MV-4-11 (cell line): Measurements from ENCODE around the gene LTC4S.
A peak's percentile ranks its signal among the peaks of the same experiment; 100 is the strongest.
"Not testable (repeated sequence)": the region's sequence is repeated elsewhere in the genome, so short reads cannot be mapped to it uniquely, and the experiment has no call there.

Source experiments
- DNase-seq: peaks from one replicate; lab custom pipeline; 2025; lab: John Stamatoyannopoulos, UW

The LTC4S gene

DNA sequence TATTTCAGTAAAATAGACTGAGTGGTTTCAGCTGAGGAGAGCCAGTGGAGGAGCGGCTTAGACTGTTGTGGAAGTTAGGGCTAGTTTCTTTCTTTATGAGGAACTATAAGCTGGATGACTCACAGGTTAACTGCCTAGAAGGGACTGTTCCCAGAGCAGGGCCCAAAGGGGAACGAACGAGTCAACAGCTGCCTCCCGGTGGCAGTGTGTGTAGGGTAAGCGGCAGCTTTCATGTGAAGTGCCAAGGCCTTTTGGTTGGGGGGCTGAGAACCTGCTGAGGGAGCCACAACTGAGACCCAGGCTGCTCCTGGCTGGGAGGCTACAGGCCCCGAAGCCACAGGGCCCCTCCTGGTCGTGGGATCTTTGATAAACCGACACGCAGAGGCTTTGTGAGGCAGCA lies 33.9 kb downstream of the LTC4S start:
- DNase-seq, result peak; percentile 97

DNA sequence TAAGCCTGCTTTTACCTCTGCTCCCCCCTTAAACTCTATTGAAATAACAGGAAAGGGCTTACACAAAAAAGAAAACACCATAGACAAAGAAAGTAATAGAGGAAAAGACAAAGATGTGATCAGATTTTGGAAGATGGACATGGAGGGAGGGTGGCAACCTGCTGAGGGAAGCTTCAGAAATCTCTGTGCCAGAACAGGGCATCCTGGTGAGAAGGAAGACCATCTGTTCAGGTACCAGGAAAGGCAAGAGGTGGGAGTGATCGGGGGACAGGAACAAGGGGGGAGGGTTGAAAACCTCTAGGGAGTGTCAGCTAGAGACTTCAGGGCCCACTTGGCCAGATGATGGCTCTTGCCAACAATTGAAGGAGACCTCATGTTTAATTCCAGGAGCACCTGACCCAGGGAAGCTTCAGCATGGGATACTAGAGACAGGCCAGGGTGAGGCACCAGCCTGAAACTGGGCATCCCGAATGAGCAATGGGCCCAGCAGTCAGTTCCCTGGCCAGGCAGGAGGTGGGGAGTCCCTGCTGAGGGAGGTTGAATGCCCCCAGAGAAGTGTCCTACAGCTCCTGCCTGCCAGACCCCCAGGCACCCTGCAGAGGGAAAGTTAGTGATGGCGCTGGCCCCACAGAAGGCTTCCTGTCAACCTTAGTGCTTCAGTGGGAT lies 35.1 kb downstream of the LTC4S start:
- no peak for DNase-seq

DNA sequence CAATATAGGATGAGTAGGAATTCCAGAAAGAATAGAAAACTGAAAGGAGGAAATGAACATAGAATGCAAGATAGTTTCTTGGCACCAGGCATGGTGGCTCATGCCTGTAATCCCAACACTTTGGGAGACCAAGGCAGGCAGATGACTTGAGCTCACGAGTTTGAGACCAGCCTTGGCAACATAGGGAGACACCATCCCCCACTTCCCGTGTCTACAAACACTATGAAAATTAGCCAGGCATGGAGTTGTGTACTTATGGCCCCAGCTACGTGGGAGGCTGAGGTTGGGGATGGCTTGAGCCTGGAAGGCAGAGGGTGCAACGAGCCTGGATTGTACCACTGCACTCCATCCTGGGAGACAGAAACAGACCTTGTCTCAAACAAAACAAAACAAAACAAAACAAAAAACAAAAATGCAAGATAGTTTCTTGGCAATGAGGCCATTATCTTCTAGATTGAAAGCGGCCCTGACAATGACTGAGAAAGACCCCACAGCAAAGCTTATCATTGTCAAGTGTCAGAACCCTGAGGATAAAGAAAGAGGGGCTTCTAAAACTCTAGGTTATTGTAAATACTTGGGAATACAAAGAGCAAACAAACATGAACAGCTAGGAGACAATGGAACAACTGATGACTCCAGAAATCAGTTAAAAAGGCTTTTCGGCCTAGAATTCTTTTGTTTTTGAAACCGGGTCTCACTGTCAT lies 36.1 kb downstream of the LTC4S start:
- DNase-seq, result no peak

DNA sequence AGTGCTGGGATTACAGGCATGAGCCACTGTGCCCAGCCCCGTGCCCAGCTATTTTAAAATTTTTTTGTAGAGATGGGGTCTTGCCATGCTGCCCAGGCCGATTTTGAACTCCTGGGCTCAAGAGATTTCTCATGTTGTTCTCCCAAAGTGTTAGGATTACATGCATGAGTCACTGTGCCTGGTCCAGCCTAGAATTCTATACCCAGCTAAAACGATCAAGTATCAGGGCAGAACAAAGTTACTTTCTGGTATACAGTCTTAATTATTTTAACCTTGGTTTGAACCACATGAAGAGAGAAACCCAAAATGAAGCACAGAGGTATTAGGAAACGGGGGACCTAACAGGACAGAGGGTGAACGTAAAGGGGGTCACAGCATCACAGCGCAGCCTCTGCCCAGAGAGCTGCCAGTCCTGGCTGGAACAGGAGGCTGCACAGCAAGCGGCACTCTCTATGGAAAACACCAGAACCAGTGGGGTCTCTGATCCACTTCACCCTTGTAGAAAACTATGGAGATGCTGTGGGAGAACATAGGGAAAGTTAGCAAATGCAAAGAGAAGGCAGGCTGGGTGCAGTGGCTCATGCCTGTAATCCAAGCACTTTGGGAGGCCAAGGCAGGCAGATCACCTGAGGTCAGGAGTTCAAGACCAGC lies 37.2 kb downstream of the LTC4S start:
- no peak for DNase-seq

DNA sequence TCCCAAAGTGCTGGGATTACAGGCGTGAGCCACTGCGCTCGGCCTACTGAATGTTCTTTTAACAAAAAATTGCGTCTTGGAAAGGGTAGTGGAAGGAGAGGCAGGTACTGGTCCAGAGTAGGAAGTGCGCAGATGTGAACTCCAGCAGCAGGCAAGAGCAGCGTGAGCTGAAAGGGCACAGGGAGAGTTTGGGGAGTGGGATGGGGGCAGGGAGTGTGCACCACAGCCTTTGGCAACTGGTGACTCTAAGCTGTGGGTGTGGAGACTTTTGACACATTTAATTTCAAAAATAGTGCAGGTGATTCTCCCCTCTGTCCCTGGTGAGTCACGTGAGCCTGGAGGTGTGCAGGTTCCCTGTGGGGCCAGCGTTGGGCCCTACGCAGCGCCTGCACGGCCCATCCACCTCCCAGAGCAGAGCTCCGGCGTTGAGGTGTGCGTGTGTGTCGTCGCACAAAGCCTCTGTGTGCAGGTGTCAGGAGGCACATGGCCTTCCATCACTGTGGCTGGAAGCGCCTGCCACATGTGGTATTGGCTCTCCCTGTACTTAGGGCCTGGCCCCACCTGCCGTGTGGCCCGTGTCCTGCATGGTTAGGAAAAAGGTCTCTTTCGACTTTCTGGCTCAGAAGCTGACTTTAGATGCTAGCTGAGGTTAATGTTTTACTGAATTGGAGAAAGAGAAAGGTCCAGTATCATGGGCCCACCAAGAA lies 38.4 kb downstream of the LTC4S start:
- no peak for DNase-seq

DNA sequence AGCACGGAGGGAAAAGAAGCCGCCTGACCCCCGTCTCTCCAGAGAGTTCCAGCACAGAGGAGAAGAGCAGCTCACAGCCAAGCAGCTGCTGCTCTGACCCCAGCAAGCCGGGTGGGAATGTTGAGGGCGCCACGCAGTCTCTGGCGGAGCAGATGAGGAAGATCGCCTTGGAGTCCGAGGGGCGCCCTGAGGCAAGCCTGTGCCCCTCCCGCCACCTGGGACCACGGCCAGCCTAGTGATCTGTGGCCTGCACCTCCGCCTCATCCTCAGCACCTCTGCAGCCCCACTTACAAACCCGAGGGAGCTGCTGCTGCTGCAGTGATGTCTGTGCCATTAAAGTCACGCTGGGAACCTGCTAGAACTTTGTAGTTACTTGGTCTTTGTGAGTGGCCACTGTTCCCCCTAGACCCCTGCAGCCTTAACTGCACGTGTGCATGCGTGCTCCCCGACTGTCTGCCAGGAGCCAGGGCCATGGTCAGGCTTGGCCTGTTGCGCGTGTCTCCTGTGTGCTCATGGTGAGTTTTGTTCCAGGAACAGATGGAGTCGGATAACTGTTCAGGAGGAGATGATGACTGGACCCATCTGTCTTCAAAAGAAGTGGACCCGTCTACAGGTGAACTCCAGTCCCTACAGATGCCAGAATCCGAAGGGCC lies 39.4 kb downstream of the LTC4S start:
- no peak for DNase-seq

DNA sequence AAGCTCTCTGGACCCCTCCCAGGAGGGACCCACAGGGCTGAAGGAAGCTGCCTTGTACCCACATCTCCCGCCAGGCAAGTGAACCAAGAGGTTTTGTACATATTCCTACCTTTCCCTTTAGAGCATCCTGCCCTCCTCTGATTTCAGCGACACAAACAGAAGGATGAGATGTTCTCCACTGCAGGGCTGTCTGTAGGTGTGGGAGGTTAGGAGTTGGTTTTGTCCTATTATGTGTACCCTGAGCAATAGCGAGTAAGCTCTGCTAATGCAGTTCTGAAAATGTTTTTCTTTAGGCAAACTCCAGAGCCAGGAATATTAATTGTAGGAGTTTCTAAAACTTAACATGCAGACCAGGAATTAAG lies 39.9 kb downstream of the LTC4S start:
- DNase-seq, result no peak

DNA sequence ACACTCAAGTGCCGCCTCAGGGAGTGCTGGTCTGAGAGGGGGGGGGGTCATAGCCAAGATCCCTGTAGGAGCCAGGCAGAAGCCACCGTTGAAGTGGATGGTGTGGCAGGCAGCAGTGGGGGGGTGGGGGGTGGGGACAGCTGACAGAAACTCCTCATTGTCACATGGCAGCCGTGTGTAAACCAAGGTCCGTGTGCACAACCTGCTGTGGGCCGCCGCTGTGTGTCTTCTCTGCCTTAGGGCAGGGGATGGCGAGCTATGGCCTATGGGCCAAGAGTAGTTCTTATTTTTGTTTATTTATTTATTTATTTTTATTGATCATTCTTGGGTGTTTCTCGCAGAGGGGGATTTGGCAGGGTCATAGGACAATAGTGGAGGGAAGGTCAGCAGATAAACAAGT lies 40.3 kb downstream of the LTC4S start:
- no peak for DNase-seq

DNA sequence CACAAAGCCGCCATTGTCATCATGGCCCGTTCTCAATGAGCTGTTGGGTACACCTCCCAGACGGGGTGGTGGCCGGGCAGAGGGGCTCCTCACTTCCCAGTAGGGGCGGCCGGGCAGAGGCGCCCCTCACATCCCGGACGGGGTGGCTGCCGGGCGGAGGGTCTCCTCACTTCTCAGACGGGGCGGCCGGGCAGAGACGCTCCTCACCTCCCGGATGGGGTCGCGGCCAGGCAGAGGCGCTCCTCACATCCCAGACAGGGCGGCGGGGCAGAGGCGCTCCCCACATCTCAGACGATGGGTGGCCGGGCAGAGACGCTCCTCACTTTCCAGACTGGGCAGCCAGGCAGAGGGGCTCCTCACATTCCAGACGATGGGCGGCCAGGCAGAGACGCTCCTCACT lies 41.1 kb downstream of the LTC4S start:
- DNase-seq, result not testable (repeated sequence)

DNA sequence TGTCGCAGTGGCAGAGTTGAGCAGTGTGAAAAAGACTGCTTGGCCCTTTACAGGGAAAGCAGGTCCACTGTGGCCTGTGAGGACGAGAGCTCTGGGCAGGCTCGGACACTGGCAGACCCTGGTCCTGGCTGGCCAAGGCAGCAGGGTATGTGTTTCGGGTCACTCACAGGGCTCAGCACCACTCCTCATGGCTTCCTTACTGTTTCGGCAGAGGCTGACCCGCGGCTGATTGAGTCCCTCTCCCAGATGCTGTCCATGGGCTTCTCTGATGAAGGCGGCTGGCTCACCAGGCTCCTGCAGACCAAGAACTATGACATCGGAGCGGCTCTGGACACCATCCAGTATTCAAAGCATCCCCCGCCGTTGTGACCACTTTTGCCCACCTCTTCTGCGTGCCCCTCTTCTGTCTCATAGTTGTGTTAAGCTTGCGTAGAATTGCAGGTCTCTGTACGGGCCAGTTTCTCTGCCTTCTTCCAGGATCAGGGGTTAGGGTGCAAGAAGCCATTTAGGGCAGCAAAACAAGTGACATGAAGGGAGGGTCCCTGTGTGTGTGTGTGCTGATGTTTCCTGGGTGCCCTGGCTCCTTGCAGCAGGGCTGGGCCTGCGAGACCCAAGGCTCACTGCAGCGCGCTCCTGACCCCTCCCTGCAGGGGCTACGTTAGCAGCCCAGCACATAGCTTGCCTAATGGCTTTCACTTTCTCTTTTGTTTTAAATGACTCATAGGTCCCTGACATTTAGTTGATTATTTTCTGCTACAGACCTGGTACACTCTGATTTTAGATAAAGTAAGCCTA lies 42.6 kb downstream of the LTC4S start:
- peak; percentile 38 for DNase-seq

DNA sequence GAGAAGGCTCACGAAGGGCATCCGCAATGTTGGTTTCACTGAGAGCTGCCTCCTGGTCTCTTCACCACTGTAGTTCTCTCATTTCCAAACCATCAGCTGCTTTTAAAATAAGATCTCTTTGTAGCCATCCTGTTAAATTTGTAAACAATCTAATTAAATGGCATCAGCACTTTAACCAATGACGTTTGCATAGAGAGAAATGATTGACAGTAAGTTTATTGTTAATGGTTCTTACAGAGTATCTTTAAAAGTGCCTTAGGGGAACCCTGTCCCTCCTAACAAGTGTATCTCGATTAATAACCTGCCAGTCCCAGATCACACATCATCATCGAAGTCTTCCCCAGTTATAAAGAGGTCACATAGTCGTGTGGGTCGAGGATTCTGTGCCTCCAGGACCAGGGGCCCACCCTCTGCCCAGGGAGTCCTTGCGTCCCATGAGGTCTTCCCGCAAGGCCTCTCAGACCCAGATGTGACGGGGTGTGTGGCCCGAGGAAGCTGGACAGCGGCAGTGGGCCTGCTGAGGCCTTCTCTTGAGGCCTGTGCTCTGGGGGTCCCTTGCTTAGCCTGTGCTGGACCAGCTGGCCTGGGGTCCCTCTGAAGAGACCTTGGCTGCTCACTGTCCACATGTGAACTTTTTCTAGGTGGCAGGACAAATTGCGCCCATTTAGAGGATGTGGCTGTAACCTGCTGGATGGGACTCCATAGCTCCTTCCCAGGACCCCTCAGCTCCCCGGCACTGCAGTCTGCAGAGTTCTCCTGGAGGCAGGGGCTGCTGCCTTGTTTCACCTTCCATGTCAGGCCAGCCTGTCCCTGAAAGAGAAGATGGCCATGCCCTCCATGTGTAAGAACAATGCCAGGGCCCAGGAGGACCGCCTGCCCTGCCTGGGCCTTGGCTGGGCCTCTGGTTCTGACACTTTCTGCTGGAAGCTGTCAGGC lies 43.6 kb downstream of the LTC4S start:
- no peak for DNase-seq

DNA sequence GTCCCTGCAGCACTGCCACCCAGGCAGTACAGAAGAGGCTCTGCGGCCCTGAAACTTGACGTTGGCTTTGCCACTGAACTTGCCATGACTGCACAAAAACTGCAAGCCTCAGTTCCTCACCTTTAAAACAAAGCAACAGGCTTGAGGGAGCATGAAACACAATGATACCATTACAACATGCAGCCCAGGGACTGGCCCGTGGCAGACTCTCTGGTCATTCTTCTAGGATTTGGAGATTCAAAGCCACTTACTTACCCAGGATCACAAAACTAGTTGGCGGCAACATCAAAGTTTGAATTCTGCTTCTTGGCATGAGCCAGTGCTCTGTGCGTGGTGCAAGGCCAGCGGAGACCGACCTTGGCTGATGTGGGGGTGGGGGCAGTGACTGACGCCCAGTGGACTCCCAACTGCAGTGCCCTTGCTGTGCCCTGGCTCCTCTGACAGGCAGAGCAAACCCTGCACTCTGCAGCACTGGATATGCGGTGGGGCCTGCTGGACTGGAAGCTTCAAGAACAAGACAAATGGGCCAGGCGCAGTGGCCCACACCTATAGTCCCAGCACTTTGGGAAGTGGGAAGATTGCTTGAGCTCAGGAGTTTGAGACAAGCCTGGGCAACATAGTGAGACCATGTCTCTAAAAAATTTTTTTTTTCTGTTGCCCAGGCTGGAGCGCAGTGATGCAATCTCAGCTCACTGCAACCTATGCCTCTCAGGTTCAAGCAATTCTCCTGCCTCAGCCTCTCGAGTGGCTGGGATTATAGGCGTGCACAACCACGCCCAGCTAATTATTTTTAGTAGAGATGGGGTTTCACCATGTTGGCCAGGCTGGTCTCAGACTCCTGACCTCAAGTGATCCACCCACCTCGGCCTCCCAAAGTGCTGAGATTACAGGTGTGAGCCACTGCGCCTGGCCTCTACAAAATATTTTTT lies 45.8 kb downstream of the LTC4S start:
- DNase-seq, result no peak

DNA sequence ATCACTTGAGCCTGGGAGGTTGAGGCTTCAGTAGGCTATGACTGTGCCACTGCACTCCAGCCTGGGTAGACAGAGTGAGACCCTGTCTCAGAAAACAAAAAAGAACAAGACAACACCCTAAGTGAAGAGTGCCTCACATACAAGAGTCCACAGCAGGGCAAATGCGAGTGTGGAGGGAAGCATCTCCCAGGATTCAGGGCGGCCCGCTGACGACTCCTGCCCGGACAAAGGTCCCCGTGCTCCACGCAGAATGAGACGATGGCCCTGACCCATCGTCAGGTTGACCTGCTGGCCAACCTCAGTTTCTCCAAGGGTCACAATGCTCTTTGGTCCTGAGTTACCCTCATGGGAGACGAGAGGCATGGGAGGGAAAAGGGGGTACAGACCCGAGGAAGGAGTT lies 46.5 kb downstream of the LTC4S start:
- DNase-seq, result no peak

DNA sequence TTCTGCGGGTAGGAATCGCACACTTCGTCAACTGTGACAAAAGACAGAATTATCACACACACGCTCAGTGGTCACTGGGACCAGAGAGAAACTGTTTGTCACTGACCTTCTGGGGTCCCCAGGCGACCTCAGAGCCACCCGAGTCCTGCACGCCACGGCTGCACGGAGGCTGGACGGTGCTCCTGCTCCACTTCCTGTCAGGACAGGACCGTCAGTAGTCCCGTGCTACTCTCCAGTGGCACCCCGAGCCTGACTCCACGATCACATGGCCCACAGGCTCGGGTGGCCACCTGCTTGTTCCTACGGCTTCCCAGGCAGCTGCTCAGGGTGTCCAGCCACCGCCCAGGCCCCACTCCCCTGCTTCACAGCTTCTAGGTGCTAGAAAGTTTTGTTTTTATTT lies 47.0 kb downstream of the LTC4S start:
- no peak for DNase-seq

DNA sequence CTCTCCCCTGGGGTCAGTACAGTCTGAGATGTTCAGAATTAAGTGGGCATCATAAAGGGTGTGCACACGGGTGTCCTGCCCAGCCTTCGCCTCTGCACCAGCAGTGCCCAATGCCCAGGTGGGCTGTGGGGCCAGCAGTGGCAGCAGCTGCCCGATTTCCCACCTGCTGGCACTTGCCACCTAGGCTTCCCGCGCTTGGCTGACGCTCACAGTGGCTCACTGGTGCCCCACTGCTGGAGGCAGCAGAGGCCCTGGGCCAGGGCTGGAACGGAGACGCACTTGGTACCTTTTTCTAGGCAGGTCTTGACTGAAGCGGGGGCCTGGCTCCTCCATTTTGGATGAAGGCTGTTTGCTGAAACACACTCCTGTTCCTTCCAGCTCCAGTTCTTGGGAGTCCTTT lies 47.8 kb downstream of the LTC4S start:
- DNase-seq, result no peak
